A549 treated with ZK216348 at 1 μM for 4 hours (cell line): Measurements from ENCODE around the gene RASD2. TPM values are rescaled to one million over a fixed set of nuclear protein-coding genes. Genes with fewer than 3 reads are reported as not detected.

Experiments
- total RNA-seq: library from RNA; stranded (reverse); fragments of 200-300 nt; extraction: Qiagen RNA extraction; gene quantifications from 5 replicates; pipeline ENCODE4 v1.2.3, GENCODE V29; 2022; ENCODE audit warnings: low read depth

RASD2 gene, protein sequence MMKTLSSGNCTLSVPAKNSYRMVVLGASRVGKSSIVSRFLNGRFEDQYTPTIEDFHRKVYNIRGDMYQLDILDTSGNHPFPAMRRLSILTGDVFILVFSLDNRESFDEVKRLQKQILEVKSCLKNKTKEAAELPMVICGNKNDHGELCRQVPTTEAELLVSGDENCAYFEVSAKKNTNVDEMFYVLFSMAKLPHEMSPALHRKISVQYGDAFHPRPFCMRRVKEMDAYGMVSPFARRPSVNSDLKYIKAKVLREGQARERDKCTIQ
- total RNA-seq, result 0.70 to 1.3 TPM (median 1.1 TPM) in 5 replicates

DNA sequence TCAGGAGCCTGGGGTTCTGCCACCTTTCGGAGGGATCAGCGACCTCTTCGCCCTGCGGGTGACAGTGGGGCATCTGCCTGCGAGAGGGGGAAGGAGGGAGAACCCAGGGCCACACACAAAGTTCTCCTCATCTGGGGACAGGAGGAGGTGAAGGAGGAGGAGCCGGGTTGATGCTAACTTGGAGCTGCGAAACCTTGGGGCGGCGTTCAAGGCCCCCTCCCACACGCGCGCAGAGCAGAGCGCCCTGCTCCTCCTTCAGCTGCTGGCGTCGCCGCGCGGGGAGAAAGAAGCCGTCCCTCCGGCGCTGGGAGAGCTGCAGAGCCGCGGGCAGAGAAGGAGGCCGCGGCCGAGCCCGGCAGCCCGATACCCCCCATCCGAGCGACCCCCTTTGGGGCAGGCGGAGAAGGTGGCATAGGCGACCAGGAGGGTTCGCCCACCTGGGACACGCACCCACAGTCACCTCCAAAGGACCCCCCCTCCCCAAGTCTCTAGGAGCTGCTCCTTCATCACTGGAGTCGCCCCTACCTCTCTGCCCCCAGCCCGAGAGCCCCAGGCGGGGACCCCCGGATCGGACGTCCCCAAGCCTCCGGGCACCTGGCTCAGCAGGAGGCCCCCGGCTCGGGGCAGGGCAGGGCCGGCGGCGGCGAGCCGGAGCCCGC, at the start of gene RASD2:
Gene RASD2 (plus strand): TSS at position 237 of the 659 bp plus-strand sequence. CDS start 5,979 bp downstream, outside the sequence.

Other genes starting within 250 kb of the RASD2 start
- 10.9 to 14.2 TPM (median 13.7 TPM) in 5 replicates for gene TOM1, start 240.9 kb upstream of the RASD2 start, total RNA-seq
- 446 to 674 TPM (median 524 TPM) in 5 replicates for gene HMOX1, start 159.7 kb upstream of the RASD2 start, total RNA-seq
- 72.3 to 87.3 TPM (median 77.1 TPM) in 5 replicates for gene MCM5, start 140.7 kb upstream of the RASD2 start, total RNA-seq
- 5.5 to 9.1 TPM (median 7.8 TPM) in 5 replicates for gene MB, start 76.5 kb downstream of the RASD2 start, total RNA-seq
- gene APOL6, start 107.6 kb downstream of the RASD2 start, total RNA-seq, result 1.3 to 2.1 TPM (median 1.7 TPM) in 5 replicates
- not detected in 5 replicates for gene APOL5, start 177.0 kb downstream of the RASD2 start, total RNA-seq